NAMALWA (cell line): Measurements from ENCODE around the gene DNAH8.

ENCODE experiments used
- DNase-seq: peaks from one replicate; pipeline ENCODE4 v3.0.0-alpha.2; 2015; ENCODE audit warnings: low spot score

DNAH8 gene

GRCh38 chr6:39075807-39076622 is 360.9 kb downstream of the DNAH8 start:
- no peak for DNase-seq

- DNase-seq, result no peak
Measured at GRCh38 chr6:39076623-39077535, 361.8 kb downstream of the DNAH8 start.

GRCh38 chr6:39077882-39078594 is 362.9 kb downstream of the DNAH8 start:
- DNase-seq, result no peak

GRCh38 chr6:39078695-39079094 is 363.6 kb downstream of the DNAH8 start:
- DNase-seq, result no peak

GRCh38 chr6:39079197-39080125 is 364.4 kb downstream of the DNAH8 start:
- DNase-seq, result no peak
